ENCODE measurements around the gene UST. TPM values are rescaled to one million over a fixed set of nuclear protein-coding genes. Genes with fewer than 3 reads are reported as not detected.

Gene UST
- total and polyA plus RNA-seq, 2 donors (not counting 1 experiment from before 2014, with no cell fraction given): 7.3 to 16.9 TPM

DNA sequence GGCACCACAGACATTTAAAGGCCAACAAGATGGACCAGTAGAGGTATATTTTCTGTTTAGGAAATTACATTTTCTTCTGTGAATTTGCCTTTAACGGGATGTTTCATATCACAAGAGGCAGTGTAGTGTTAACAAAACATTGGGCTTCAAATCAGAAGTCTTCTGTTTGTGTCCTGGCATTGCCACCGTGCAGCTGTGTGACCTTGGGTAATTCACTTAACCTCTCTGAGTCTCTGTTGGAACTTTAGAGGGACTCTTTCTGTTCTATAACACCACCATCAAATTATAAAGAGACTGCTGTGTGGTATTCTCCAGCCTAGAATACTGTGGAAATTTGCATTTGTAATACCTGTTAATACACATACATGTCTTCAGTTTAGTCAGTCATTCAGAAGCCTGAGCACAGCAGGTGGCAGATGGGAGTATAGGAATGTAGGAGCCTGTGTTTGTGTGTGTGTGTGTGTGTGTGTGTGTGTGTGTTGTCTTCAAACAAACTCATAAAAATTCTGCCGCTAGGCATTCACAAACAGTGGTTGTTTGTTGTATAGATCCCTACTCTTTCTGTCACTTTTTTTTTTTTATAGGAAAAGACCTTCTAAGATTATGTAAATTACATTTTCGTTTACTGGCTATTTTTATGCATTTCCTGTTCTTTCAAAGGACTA, 22.6 kb downstream of the UST start:
- Histone ChIP-seq H2AFZ (ENCODE audit: insufficient read depth, low read depth, low read length, poor library complexity, severe bottlenecking) (no peak overlapping the region), H3K36me3 (replicated peaks in 1 of 2; ENCODE audit: control extremely low read depth in 1 of 2, control insufficient read depth in 1 of 2, extremely low read depth in 1 of 2, insufficient read depth in 2 of 2, low read length in 1 of 2) (no peaks in the 10 kb centered on the region), H3K9ac (ENCODE audit: low read length) (peak overlapping the region; percentile 18), H3K4me2 (replicated peaks; ENCODE audit: low read depth, low read length, poor library complexity, severe bottlenecking) (peak overlapping the region; percentile 74), H3K4me3 (ENCODE audit: control extremely low read depth in 1 of 5, extremely low read depth in 1 of 5, insufficient read depth in 1 of 5, low read depth in 2 of 5, low read length in 4 of 5) (peak overlapping the region in 1 of 5 experiments; percentile 39), H3K4me1 (ENCODE audit: control insufficient read depth in 2 of 2, insufficient read depth in 2 of 2, low read length in 2 of 2) (peaks cover 60 to 66% of the 10 kb centered on the region in 2 donors), H3K27ac (ENCODE audit: low read length in 2 of 2) (peak overlapping the region in 1 of 2 donors; percentile 11), H3K9me3 (ENCODE audit: control extremely low read depth in 1 of 3, control insufficient read depth in 2 of 3, insufficient read depth in 1 of 3, low read length in 2 of 3) (no peaks in the 10 kb centered on the region), H3K79me2 (ENCODE audit: control insufficient read depth, insufficient read depth, low read length) (peaks cover 94% of the 10 kb centered on the region), H3K27me3 (replicated peaks in 1 of 4; ENCODE audit: control extremely low read depth in 1 of 4, control insufficient read depth in 3 of 4, insufficient read depth in 4 of 4, low read length in 3 of 4) (no peaks in the 10 kb centered on the region), H4K20me1 (ENCODE audit: control insufficient read depth, insufficient read depth, low read length, poor library complexity, severe bottlenecking) (no peaks in the 10 kb centered on the region)
- H3K9me3 Mint-ChIP-seq (ENCODE audit: insufficient read depth): no peaks in the 10 kb centered on the region
- H3K4me3 Mint-ChIP-seq: peak overlapping the region; percentile 36
- WGBS (ENCODE audit: insufficient coverage): 80% methylated on average over 1 of the region's 4 CpGs
- no peaks in the 10 kb centered on the region for H3K27me3 Mint-ChIP-seq
- H3K27ac Mint-ChIP-seq: no peak overlapping the region
- peaks cover 71% of the 10 kb centered on the region for H3K4me1 Mint-ChIP-seq
- DNase-seq (no peak), ATAC-seq (ENCODE audit: low read depth) (no peak)
- CTCF ChIA-PET: interaction anchor here (0.8 to 0.9 kb wide), 2 partner anchors 9 to 21 kb away, joined by 3 to 4 read pairs; no protein-coding TSS in a partner anchor
- intact Hi-C loops (cut with micrococcal nuclease): loop anchor here (10.0 kb wide), 1 partner anchor 795 kb away; the partner anchor contains the start of gene GINM1
- POLR2A ChIA-PET: interaction anchor here (0.6 to 1.2 kb wide), 2 partner anchors 9 to 726 kb away, joined by 3 to 7 read pairs; no protein-coding TSS in a partner anchor
- TF ChIP-seq, protein P1, sequence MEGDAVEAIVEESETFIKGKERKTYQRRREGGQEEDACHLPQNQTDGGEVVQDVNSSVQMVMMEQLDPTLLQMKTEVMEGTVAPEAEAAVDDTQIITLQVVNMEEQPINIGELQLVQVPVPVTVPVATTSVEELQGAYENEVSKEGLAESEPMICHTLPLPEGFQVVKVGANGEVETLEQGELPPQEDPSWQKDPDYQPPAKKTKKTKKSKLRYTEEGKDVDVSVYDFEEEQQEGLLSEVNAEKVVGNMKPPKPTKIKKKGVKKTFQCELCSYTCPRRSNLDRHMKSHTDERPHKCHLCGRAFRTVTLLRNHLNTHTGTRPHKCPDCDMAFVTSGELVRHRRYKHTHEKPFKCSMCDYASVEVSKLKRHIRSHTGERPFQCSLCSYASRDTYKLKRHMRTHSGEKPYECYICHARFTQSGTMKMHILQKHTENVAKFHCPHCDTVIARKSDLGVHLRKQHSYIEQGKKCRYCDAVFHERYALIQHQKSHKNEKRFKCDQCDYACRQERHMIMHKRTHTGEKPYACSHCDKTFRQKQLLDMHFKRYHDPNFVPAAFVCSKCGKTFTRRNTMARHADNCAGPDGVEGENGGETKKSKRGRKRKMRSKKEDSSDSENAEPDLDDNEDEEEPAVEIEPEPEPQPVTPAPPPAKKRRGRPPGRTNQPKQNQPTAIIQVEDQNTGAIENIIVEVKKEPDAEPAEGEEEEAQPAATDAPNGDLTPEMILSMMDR (IDR thresholded peaks at IDR 0.05): no peak
- TF ChIP-seq EZH2 (IDR thresholded peaks at IDR 0.05; ENCODE audit: borderline replicate concordance, insufficient read depth, low read depth, low read length, poor library complexity, severe bottlenecking): no peak
